Natural killer cell (primary cell): ENCODE data around the gene SLC6A3. TPM values are rescaled to one million over a fixed set of nuclear protein-coding genes. Genes with fewer than 3 reads are reported as not detected.

Experiments used
- ATAC-seq, 3 donors: fragments of 150-1000 bp in 2 of 3; fragments of 200-7000 bp in 1 of 3; cut with Tn5 transposase; 1 replicate in 1 of 3; 2 replicates in 2 of 3; pipeline ENCODE4 v1.10.0; 2021; ENCODE audit warnings: mild to moderate bottlenecking in 2 of 3, moderate library complexity in 2 of 3
- DNase-seq, 2 donors: peaks; one replicate each; pipeline versions ENCODE4 v3.0.0 to v3.0.0-alpha.2; 2013 to 2021; ENCODE audit warnings: mixed read lengths in 1 of 2
- H3K27ac ChIP-seq: one replicate; pipeline ENCODE4 v1.5.1; 2013; ENCODE audit warnings: mild to moderate bottlenecking, low read length
- H3K27me3 ChIP-seq: one replicate; pipeline ENCODE4 v1.6.1; 2013; ENCODE audit warnings: low read length; ENCODE audit not compliant: control insufficient read depth, insufficient read depth
- H3K36me3 ChIP-seq: one replicate; pipeline ENCODE4 v1.6.1; 2013; ENCODE audit warnings: low read length; ENCODE audit not compliant: control insufficient read depth, insufficient read depth
- H3K4me1 ChIP-seq: one replicate; pipeline ENCODE4 v1.6.1; 2013; ENCODE audit warnings: low read length; ENCODE audit not compliant: control insufficient read depth, insufficient read depth
- H3K4me3 ChIP-seq: one replicate; pipeline ENCODE4 v1.5.1; 2013; ENCODE audit warnings: low read length
- H3K9me3 ChIP-seq: one replicate; pipeline ENCODE4 v1.6.1; 2013; ENCODE audit warnings: low read length; ENCODE audit not compliant: control insufficient read depth, insufficient read depth
- H3K27ac Mint-ChIP-seq, 2 donors: one replicate each; pipeline ENCODE4 v1.8.0; 2022; ENCODE audit warnings: mild to moderate bottlenecking in 2 of 2, mixed read lengths in 2 of 2, moderate library complexity in 1 of 2
- H3K27me3 Mint-ChIP-seq, 2 donors: one replicate each; pipeline ENCODE4 v1.8.0; 2022; ENCODE audit warnings: low read depth in 2 of 2, mixed read lengths in 2 of 2
- H3K36me3 Mint-ChIP-seq: one replicate; pipeline ENCODE4 v1.8.0; 2022; ENCODE audit warnings: mixed read lengths
- H3K4me1 Mint-ChIP-seq, 2 donors: one replicate each; pipeline ENCODE4 v1.8.0; 2022; ENCODE audit warnings: mixed read lengths in 2 of 2
- H3K4me3 Mint-ChIP-seq: one replicate; pipeline ENCODE4 v1.8.0; 2022; ENCODE audit warnings: mild to moderate bottlenecking, moderate library complexity, mixed read lengths
- H3K9me3 Mint-ChIP-seq, 2 donors: one replicate each; pipeline ENCODE4 v1.8.0; 2022; ENCODE audit warnings: mixed read lengths in 2 of 2
- CTCF ChIP-seq: fragments of 200-600 bp; IDR thresholded peaks from one replicate; pipeline ENCODE4 v1.8.0; 2022; ENCODE audit warnings: antibody characterized with exemption
- WGBS: methylation state at CpG from one replicate; pipeline ENCODE4 v1.1.7; 2013; ENCODE audit warnings: missing lambda C conversion rate; ENCODE audit not compliant: insufficient coverage; 5-methylcytosine and 5-hydroxymethylcytosine counted together
- intact Hi-C: fragments of 100-400 bp; cut with micrococcal nuclease; formaldehyde crosslinking; loops from one replicate; pipeline ENCODE4 v1.14.2; 2022
- total RNA-seq, 4 donors: library from RNA; stranded (reverse); fragments of 120-200 nt in 1 of 4; gene quantifications; one replicate each; pipeline versions ENCODE4 v1.2.3 to v1.2.4, GENCODE V29; 2013 to 2022

The SLC6A3 gene
- total RNA-seq, 3 donors from 2014 or later (not counting 1 experiment from before 2014, with no cell fraction given) = not detected

GRCh38 chr5:1415626-1416360 is 29.4 kb downstream of the SLC6A3 start:
- no peak for TF ChIP-seq CTCF
- Histone ChIP-seq H3K36me3 (no peaks in the 10 kb centered on the region), H3K27ac (no peak overlapping the region), H3K27me3 (peaks cover 2% of the 10 kb centered on the region), H3K4me3 (no peak overlapping the region), H3K9me3 (no peaks in the 10 kb centered on the region), H3K4me1 (no peaks in the 10 kb centered on the region)
- Mint-ChIP-seq H3K4me1 (peaks cover 0 to 5% of the 10 kb centered on the region in 2 donors), H3K36me3 (no peaks in the 10 kb centered on the region), H3K27me3 (peaks cover 0 to 17% of the 10 kb centered on the region in 2 donors), H3K4me3 (no peak overlapping the region), H3K27ac (no peak overlapping the region), H3K9me3 (peaks cover 0 to 6% of the 10 kb centered on the region in 2 donors)
- 80% methylated on average over 22 of the region's 22 CpGs for WGBS
- DNase-seq (no peak), ATAC-seq (no peak)
- intact Hi-C loops = no loop called here

- H3K27me3 ChIP-seq = peaks cover 2% of the 10 kb centered on the region
- WGBS = 79% methylated on average over 13 of the region's 13 CpGs
- no peaks in the 10 kb centered on the region for H3K4me1 ChIP-seq
- ATAC-seq (no peak), DNase-seq (no peak)
- H3K27ac Mint-ChIP-seq = no peak overlapping the region
- peaks cover 0 to 6% of the 10 kb centered on the region in 2 donors for H3K9me3 Mint-ChIP-seq
- no peaks in the 10 kb centered on the region for H3K36me3 ChIP-seq
- no peaks in the 10 kb centered on the region for H3K36me3 Mint-ChIP-seq
- no peak overlapping the region for H3K4me3 ChIP-seq
- TF ChIP-seq CTCF = no peak
- intact Hi-C loops = no loop called here
- H3K9me3 ChIP-seq = no peaks in the 10 kb centered on the region
- H3K27me3 Mint-ChIP-seq = peaks cover 0 to 17% of the 10 kb centered on the region in 2 donors
- peaks cover 0 to 5% of the 10 kb centered on the region in 2 donors for H3K4me1 Mint-ChIP-seq
- H3K27ac ChIP-seq = no peak overlapping the region
- H3K4me3 Mint-ChIP-seq = no peak overlapping the region
These were observed 30.2 kb downstream of the SLC6A3 start for GRCh38 chr5:1415059-1415425.

- Histone ChIP-seq H3K27me3 (peaks cover 2% of the 10 kb centered on the region), H3K36me3 (no peaks in the 10 kb centered on the region), H3K4me1 (no peaks in the 10 kb centered on the region), H3K4me3 (no peak overlapping the region), H3K9me3 (no peaks in the 10 kb centered on the region), H3K27ac (no peak overlapping the region)
- H3K4me3 Mint-ChIP-seq = no peak overlapping the region
- 72% methylated on average over 24 of the region's 27 CpGs for WGBS
- peaks cover 0 to 5% of the 10 kb centered on the region in 2 donors for H3K4me1 Mint-ChIP-seq
- no peak for TF ChIP-seq CTCF
- H3K27ac Mint-ChIP-seq = no peak overlapping the region
- H3K9me3 Mint-ChIP-seq = peaks cover 0 to 6% of the 10 kb centered on the region in 2 donors
- H3K36me3 Mint-ChIP-seq = no peaks in the 10 kb centered on the region
- H3K27me3 Mint-ChIP-seq = peaks cover 0 to 14% of the 10 kb centered on the region in 2 donors
- DNase-seq = no peak
- ATAC-seq = no peak
- intact Hi-C loops = no loop called here
These were observed 30.8 kb downstream of the SLC6A3 start for GRCh38 chr5:1414311-1415058.
